GM10248 (cell line): Measurements from ENCODE around the gene GPI.
"Not testable (repeated sequence)": the region's sequence is repeated elsewhere in the genome, so short reads cannot be mapped to it uniquely, and the experiment has no call there.

Experiments
- CTCF ChIA-PET: fragments of 300-600 bp; sonication (Branson Sonifier 250); formaldehyde crosslinking; extraction: SDS; loops from one replicate; lab custom pipeline; 2021; ENCODE audit warnings: antibody characterized with exemption; lab: Yijun Ruan, JAX
- POLR2A ChIA-PET: fragments of 350-650 bp; sonication (Branson Sonifier 250); formaldehyde crosslinking; extraction: SDS; loops from one replicate; lab custom pipeline; 2020; ENCODE audit warnings: antibody characterized with exemption; lab: Yijun Ruan, JAX
- DNase-seq: peaks from one replicate; pipeline ENCODE4 v3.0.0; 2012; ENCODE audit errors: extremely low spot score
- CTCF ChIP-seq: IDR thresholded peaks from 2 replicates; pipeline ENCODE4 v1.5.1; 2012; ENCODE audit warnings: mild to moderate bottlenecking, low read depth; ENCODE audit errors: extremely low read depth, missing control alignments, control extremely low read depth

GPI gene

GRCh38 chr19:34393629-34394028 lies 28.6 kb downstream of the GPI start:
- no peak for TF ChIP-seq CTCF
- ChIA-PET POLR2A (no interaction called here), CTCF (no interaction called here)
- peak; percentile 7 for DNase-seq

- CTCF ChIA-PET = interaction anchor here (0.7 to 3.6 kb wide), 4 partner anchors 14 to 52 kb away, joined by 3 to 10 read pairs (median 4); no protein-coding TSS in a partner anchor
- DNase-seq = no peak
- no peak for TF ChIP-seq CTCF
- POLR2A ChIA-PET = interaction anchor here (0.6 to 0.7 kb wide), 2 partner anchors 66 to 286 kb away, joined by 3 to 5 read pairs; no protein-coding TSS in a partner anchor
Observed at GRCh38 chr19:34397853-34398252, 32.9 kb downstream of the GPI start.

- POLR2A ChIA-PET = no interaction called here
- DNase-seq = no peak
- CTCF ChIA-PET = interaction anchor here (1.3 to 3.6 kb wide), 2 partner anchors 30 to 39 kb away, joined by 3 to 10 read pairs; no protein-coding TSS in a partner anchor
- TF ChIP-seq CTCF = no peak
Observed at GRCh38 chr19:34399886-34400285, 34.9 kb downstream of the GPI start.

- CTCF ChIA-PET, DNase-seq, POLR2A ChIA-PET: not testable (repeated sequence)
Observed at GRCh38 chr19:34400844-34401243, 35.8 kb downstream of the GPI start.

- CTCF ChIA-PET = no interaction called here
- POLR2A ChIA-PET = no interaction called here
- no peak for DNase-seq
- TF ChIP-seq CTCF = no peak
Observed at GRCh38 chr19:34402074-34402600, 37.1 kb downstream of the GPI start.

- ChIA-PET POLR2A (no interaction called here), CTCF (interaction anchor here (1.2 kb wide), 1 partner anchor 27 kb away, joined by 3 read pairs; no protein-coding TSS in a partner anchor)
- no peak for DNase-seq
- no peak for TF ChIP-seq CTCF
Observed at GRCh38 chr19:34403784-34404108, 38.8 kb downstream of the GPI start.

GRCh38 chr19:34404109-34404909 lies 39.3 kb downstream of the GPI start, which contains the start of gene PDCD2L:
Gene PDCD2L (plus strand): TSS chr19:34404399. CDS start chr19:34404431, 32 bp downstream.
- TF ChIP-seq CTCF = no peak
- DNase-seq = peak; percentile 96
- ChIA-PET POLR2A (no interaction called here), CTCF (interaction anchor here (1.0 to 1.2 kb wide), 2 partner anchors 26 to 96 kb away, joined by 3 read pairs; no protein-coding TSS in a partner anchor)
